ENCODE measurements around the gene GSE1. TPM values are rescaled to one million over a fixed set of nuclear protein-coding genes. Genes with fewer than 3 reads are reported as not detected.

The GSE1 gene
- total RNA-seq, 1 donor from 2014 or later: 101 TPM

GRCh38 chr16:85605051-85605911 is 7.8 kb upstream of the GSE1 start:
- DNase-seq (ENCODE audit: extremely low spot score, unreplicated experiment): no peak
- no peaks in the 10 kb centered on the region for H3K36me3 Mint-ChIP-seq
- H3K27me3 Mint-ChIP-seq: peaks cover 4% of the 10 kb centered on the region
- no peak overlapping the region for H3K27ac Mint-ChIP-seq
- no peak overlapping the region for H3K4me3 Mint-ChIP-seq
- no peak for TF ChIP-seq CTCF (conservative IDR thresholded peaks at IDR 0.05)
- no peaks in the 10 kb centered on the region for H3K9me3 Mint-ChIP-seq
- H3K4me1 Mint-ChIP-seq (ENCODE audit: unreplicated experiment): peaks cover 56% of the 10 kb centered on the region

GRCh38 chr16:85605912-85606841 is 6.9 kb upstream of the GSE1 start:
- TF ChIP-seq CTCF (conservative IDR thresholded peaks at IDR 0.05): no peak
- Mint-ChIP-seq H3K4me3 (no peak overlapping the region), H3K9me3 (no peaks in the 10 kb centered on the region), H3K27me3 (peaks cover 4% of the 10 kb centered on the region), H3K27ac (no peak overlapping the region), H3K4me1 (ENCODE audit: unreplicated experiment) (peaks cover 56% of the 10 kb centered on the region), H3K36me3 (no peaks in the 10 kb centered on the region)
- DNase-seq (ENCODE audit: extremely low spot score, unreplicated experiment): no peak

GRCh38 chr16:85606904-85607303 is 6.2 kb upstream of the GSE1 start:
- Mint-ChIP-seq H3K4me3 (peak overlapping the region; percentile 58), H3K27me3 (peaks cover 4% of the 10 kb centered on the region), H3K9me3 (no peaks in the 10 kb centered on the region), H3K27ac (no peak overlapping the region), H3K4me1 (ENCODE audit: unreplicated experiment) (peaks cover 49% of the 10 kb centered on the region), H3K36me3 (no peaks in the 10 kb centered on the region)
- DNase-seq (ENCODE audit: extremely low spot score, unreplicated experiment): no peak
- TF ChIP-seq CTCF (conservative IDR thresholded peaks at IDR 0.05): no peak

GRCh38 chr16:85607321-85607765 is 5.8 kb upstream of the GSE1 start:
- peak; percentile 71 for TF ChIP-seq CTCF (conservative IDR thresholded peaks at IDR 0.05)
- Mint-ChIP-seq H3K4me3 (peak overlapping the region; percentile 58), H3K4me1 (ENCODE audit: unreplicated experiment) (peaks cover 47% of the 10 kb centered on the region), H3K27me3 (peaks cover 4% of the 10 kb centered on the region), H3K9me3 (no peaks in the 10 kb centered on the region), H3K36me3 (no peaks in the 10 kb centered on the region), H3K27ac (no peak overlapping the region)
- DNase-seq (ENCODE audit: extremely low spot score, unreplicated experiment): no peak

- Mint-ChIP-seq H3K27ac (peak overlapping the region; percentile 26), H3K4me1 (ENCODE audit: unreplicated experiment) (peaks cover 45% of the 10 kb centered on the region), H3K27me3 (peaks cover 4% of the 10 kb centered on the region), H3K4me3 (no peak overlapping the region), H3K9me3 (no peaks in the 10 kb centered on the region), H3K36me3 (no peaks in the 10 kb centered on the region)
- DNase-seq (ENCODE audit: extremely low spot score, unreplicated experiment): no peak
- TF ChIP-seq CTCF (conservative IDR thresholded peaks at IDR 0.05): peak; percentile 7
Observed at GRCh38 chr16:85607796-85608514, 5.2 kb upstream of the GSE1 start.

Data from type B pancreatic cell (in vitro differentiated cells).